GM19240 (cell line): Measurements from ENCODE around the gene SUCLG1.
"Not testable (repeated sequence)": the region's sequence is repeated elsewhere in the genome, so short reads cannot be mapped to it uniquely, and the experiment has no call there.

Experiments
- DNase-seq: peaks from one replicate; pipeline ENCODE4 v3.0.0; 2011; ENCODE audit warnings: low spot score; ENCODE audit not compliant: insufficient read length

The SUCLG1 gene

GRCh38 chr2:84421791-84422190 is 37.3 kb downstream of the SUCLG1 start:
- DNase-seq, result no peak

- no peak for DNase-seq
Observed at GRCh38 chr2:84421197-84421596, 37.9 kb downstream of the SUCLG1 start.

GRCh38 chr2:84417453-84418145 is 41.5 kb downstream of the SUCLG1 start:
- no peak for DNase-seq

GRCh38 chr2:84409531-84409930 is 49.5 kb downstream of the SUCLG1 start:
- DNase-seq, result no peak

- DNase-seq, result not testable (repeated sequence)
Observed at GRCh38 chr2:84402111-84402510, 57.0 kb downstream of the SUCLG1 start.

GRCh38 chr2:84399839-84400238 is 59.2 kb downstream of the SUCLG1 start:
- DNase-seq, result not testable (repeated sequence)

GRCh38 chr2:84395820-84396219 is 63.3 kb downstream of the SUCLG1 start:
- DNase-seq, result no peak

- DNase-seq, result no peak
Observed at GRCh38 chr2:84394628-84395027, 64.5 kb downstream of the SUCLG1 start.

- no peak for DNase-seq
Observed at GRCh38 chr2:84393829-84394228, 65.3 kb downstream of the SUCLG1 start.

- DNase-seq, result no peak
Observed at GRCh38 chr2:84389794-84390193, 69.3 kb downstream of the SUCLG1 start.

- no peak for DNase-seq
Observed at GRCh38 chr2:84388921-84389490, 70.1 kb downstream of the SUCLG1 start.

- DNase-seq, result no peak
Observed at GRCh38 chr2:84388133-84388532, 70.9 kb downstream of the SUCLG1 start.

- DNase-seq, result no peak
Observed at GRCh38 chr2:84386336-84387040, 72.6 kb downstream of the SUCLG1 start.

GRCh38 chr2:84383271-84383670 is 75.8 kb downstream of the SUCLG1 start:
- no peak for DNase-seq

GRCh38 chr2:84380875-84381274 is 78.2 kb downstream of the SUCLG1 start:
- DNase-seq, result no peak

GRCh38 chr2:84378960-84379359 is 80.1 kb downstream of the SUCLG1 start:
- no peak for DNase-seq

GRCh38 chr2:84375020-84375419 is 84.1 kb downstream of the SUCLG1 start:
- DNase-seq, result no peak

GRCh38 chr2:84373866-84374265 is 85.2 kb downstream of the SUCLG1 start:
- DNase-seq, result no peak
